Testis (tissue), 3 donors: Measurements from ENCODE around the gene NPFF. TPM values are rescaled to one million over a fixed set of nuclear protein-coding genes. Genes with fewer than 3 reads are reported as not detected.

Source experiments
- DNase-seq: peaks from one replicate; pipeline ENCODE4 v3.0.0-alpha.2; 2019
- H3K27ac ChIP-seq, 2 donors: fragments of 200-600 bp; sonication (generic); one replicate each; pipeline ENCODE4 v1.5.1; 2019
- H3K27me3 ChIP-seq: fragments of 200-600 bp; sonication (generic); one replicate; pipeline ENCODE4 v1.5.1; 2019
- H3K36me3 ChIP-seq: fragments of 200-600 bp; sonication (generic); one replicate; pipeline ENCODE4 v1.5.1; 2017; ENCODE audit warnings: low read depth; ENCODE audit errors: missing control alignments
- H3K4me1 ChIP-seq: fragments of 200-600 bp; sonication (generic); one replicate; pipeline ENCODE4 v1.5.1; 2019
- H3K4me3 ChIP-seq, 2 donors: fragments of 200-600 bp; sonication (generic); one replicate each; pipeline ENCODE4 v1.5.1; 2017 to 2019
- H3K9me3 ChIP-seq: fragments of 200-600 bp; sonication (generic); one replicate; pipeline ENCODE4 v1.5.1; 2017
- CTCF ChIP-seq, 3 experiments: fragments of 450-650 bp in 2 of 3; fragments of 200-600 bp in 1 of 3; sonication (generic) in 1 of 3; IDR thresholded peaks; one replicate each; pipeline ENCODE4 v1.5.1; 2016 to 2019; ENCODE audit warnings: antibody characterized with exemption in 3 of 3, mild to moderate bottlenecking in 2 of 3, moderate library complexity in 1 of 3
- POLR2A ChIP-seq: fragments of 450-650 bp; IDR thresholded peaks from one replicate; pipeline ENCODE4 v1.6.1; 2017; ENCODE audit warnings: antibody characterized with exemption, mild to moderate bottlenecking, moderate library complexity
- WGBS, 2 donors: methylation state at CpG; one replicate each; pipeline ENCODE4 v1.1.5; 2018; 5-methylcytosine and 5-hydroxymethylcytosine counted together
- intact Hi-C: fragments of 100-400 bp; cut with DNase I; formaldehyde crosslinking; loops from one replicate; pipeline ENCODE4 v1.15.1; 2023; ENCODE audit warnings: low total_unique reads
- polyA plus RNA-seq: library from polyadenylated mRNA; stranded (reverse); fragments of 350-450 nt; fragmentation: Illumina TruSeq; extraction: RNeasy Lipid Tissue Mini Kit (QIAGEN cat#74804); gene quantifications from one replicate; pipeline ENCODE4 v1.2.3, GENCODE V29; 2014; ENCODE audit warnings: low read depth, low replicate concordance; ENCODE audit not compliant: insufficient read depth
- total RNA-seq, 2 donors: library from RNA; depleted of rRNA; stranded (reverse); fragments of >200 nt; gene quantifications; one replicate each; pipeline ENCODE4 v1.2.3, GENCODE V29; 2016

The NPFF gene
- total and polyA plus RNA-seq, 3 donors from 2014 or later, result 1.2 TPM; not detected in 2

- no peaks in the 10 kb centered on the region for H3K36me3 ChIP-seq
- 27 to 38% methylated on average over 5 of the region's 5 CpGs for WGBS, 2 donors
Measured at GRCh38 chr12:53543539-53543938, 36.3 kb upstream of the NPFF start.

GRCh38 chr12:53539526-53539925 lies 32.2 kb upstream of the NPFF start:
- H3K27me3 ChIP-seq, result no peaks in the 10 kb centered on the region
- intact Hi-C loops, result no loop called here
- H3K4me1 ChIP-seq, result peaks cover 27% of the 10 kb centered on the region
- no peaks in the 10 kb centered on the region for H3K9me3 ChIP-seq
- WGBS, 2 donors, result 91 to 93% methylated on average over 3 of the region's 3 CpGs
- peak overlapping the region; percentile 78 to 83 for H3K27ac ChIP-seq
- no peak for DNase-seq
- no peak overlapping the region for H3K4me3 ChIP-seq
- no peaks in the 10 kb centered on the region for H3K36me3 ChIP-seq
- no peak for TF ChIP-seq POLR2A
- TF ChIP-seq CTCF (IDR thresholded peaks at IDR 0.05), result no peak

More at GRCh38 chr12:53543539-53543938, 36.3 kb upstream of the NPFF start:
- peak; percentile 80 for DNase-seq
- Histone ChIP-seq H3K27me3 (no peaks in the 10 kb centered on the region), H3K4me1 (peaks cover 23% of the 10 kb centered on the region), H3K27ac (peak overlapping the region; percentile 70 to 81), H3K4me3 (no peak overlapping the region), H3K9me3 (no peaks in the 10 kb centered on the region)
- TF ChIP-seq CTCF (IDR thresholded peaks at IDR 0.05) (peak; percentile 75 to 96 (median 94)), POLR2A (no peak)
- intact Hi-C loops, result loop anchor here (10.0 kb wide), 1 partner anchor 131 kb away; the partner anchor contains the start of gene ATP5MC2

- H3K4me1 ChIP-seq, result peaks cover 27% of the 10 kb centered on the region
- DNase-seq, result peak; percentile 83
Measured at GRCh38 chr12:53538209-53538689, 31.0 kb upstream of the NPFF start.

GRCh38 chr12:53536962-53537361 lies 29.7 kb upstream of the NPFF start:
- Histone ChIP-seq H3K9me3 (no peaks in the 10 kb centered on the region), H3K27ac (peak overlapping the region; percentile 78 to 83), H3K27me3 (no peaks in the 10 kb centered on the region), H3K4me1 (peaks cover 27% of the 10 kb centered on the region), H3K36me3 (no peaks in the 10 kb centered on the region), H3K4me3 (no peak overlapping the region)
- DNase-seq, result no peak
- 84 to 91% methylated on average over 3 of the region's 3 CpGs for WGBS, 2 donors
- intact Hi-C loops, result no loop called here
- no peak for TF ChIP-seq POLR2A
- TF ChIP-seq CTCF (IDR thresholded peaks at IDR 0.05), result no peak

More at GRCh38 chr12:53538209-53538689, 31.0 kb upstream of the NPFF start:
- intact Hi-C loops, result no loop called here
- Histone ChIP-seq H3K27me3 (no peaks in the 10 kb centered on the region), H3K4me3 (no peak overlapping the region), H3K9me3 (no peaks in the 10 kb centered on the region), H3K27ac (peak overlapping the region; percentile 78 to 83), H3K36me3 (no peaks in the 10 kb centered on the region)
- 13 to 20% methylated on average over 1 of the region's 1 CpG for WGBS, 2 donors
- TF ChIP-seq CTCF (IDR thresholded peaks at IDR 0.05) (no peak), POLR2A (no peak)

- H3K36me3 ChIP-seq, result no peaks in the 10 kb centered on the region
- H3K27me3 ChIP-seq, result no peaks in the 10 kb centered on the region
- peaks cover 9% of the 10 kb centered on the region for H3K4me1 ChIP-seq
- WGBS, 2 donors, result 53 to 55% methylated on average over 2 of the region's 2 CpGs
- H3K27ac ChIP-seq, result no peak overlapping the region
- no peaks in the 10 kb centered on the region for H3K9me3 ChIP-seq
- intact Hi-C loops, result no loop called here
- TF ChIP-seq CTCF (IDR thresholded peaks at IDR 0.05) (no peak), POLR2A (no peak)
- no peak for DNase-seq
- no peak overlapping the region for H3K4me3 ChIP-seq
Measured at GRCh38 chr12:53533471-53533870, 26.2 kb upstream of the NPFF start.
